Cardiac fibroblast (primary cell): Measurements from ENCODE around the gene SNRNP27.

Experiments
- DNase-seq, 2 donors: peaks; one replicate each; pipeline versions ENCODE4 v3.0.0 to v3.0.0-alpha.2; 2010; ENCODE audit warnings: low read depth in 2 of 2
- H3K4me3 ChIP-seq, 2 donors: replicated peaks in 1 of 2; 1 replicate in 1 of 2; 2 replicates in 1 of 2; pipeline ENCODE4 v1.5.1; 2011; ENCODE audit warnings: low read depth in 2 of 2, low read length in 2 of 2, mild to moderate bottlenecking in 2 of 2, moderate library complexity in 1 of 2
- TF ChIP-seq, protein P1 (sequence below): IDR thresholded peaks from one replicate; pipeline ENCODE4 v1.5.1; 2011; ENCODE audit warnings: low read depth, mild to moderate bottlenecking, low read length, inconsistent platforms

SNRNP27 gene

DNA sequence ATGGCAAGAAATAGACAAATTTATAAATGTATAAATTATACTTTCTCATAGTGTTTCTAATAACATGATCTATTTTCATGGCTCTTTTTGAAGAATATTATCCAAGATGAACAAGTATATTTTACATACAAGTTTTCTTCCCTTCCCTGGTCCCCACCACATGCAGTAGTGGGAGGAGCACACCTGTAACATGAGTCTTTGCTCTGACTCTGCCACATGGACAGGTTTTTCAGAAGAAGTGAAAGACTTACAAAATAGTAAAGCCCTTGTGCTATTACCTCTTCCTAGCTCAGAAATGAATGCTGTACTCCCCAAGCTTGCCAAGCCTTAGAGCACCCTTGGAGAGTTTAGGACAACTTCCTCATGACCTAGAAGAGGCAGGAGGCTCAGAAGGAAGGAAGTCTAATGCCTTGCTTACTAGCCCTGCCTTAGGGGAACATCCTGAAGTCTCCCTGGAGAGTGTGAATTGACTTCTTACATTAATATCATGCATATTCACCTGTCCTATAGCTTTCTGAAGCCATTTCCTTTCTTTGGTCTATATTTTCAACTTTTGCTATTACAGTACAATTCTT lies 39.6 kb downstream of the SNRNP27 start:
- DNase-seq = peak in 1 of 2 donors; percentile 24
- no peak overlapping the region for H3K4me3 ChIP-seq
- TF ChIP-seq, protein P1, sequence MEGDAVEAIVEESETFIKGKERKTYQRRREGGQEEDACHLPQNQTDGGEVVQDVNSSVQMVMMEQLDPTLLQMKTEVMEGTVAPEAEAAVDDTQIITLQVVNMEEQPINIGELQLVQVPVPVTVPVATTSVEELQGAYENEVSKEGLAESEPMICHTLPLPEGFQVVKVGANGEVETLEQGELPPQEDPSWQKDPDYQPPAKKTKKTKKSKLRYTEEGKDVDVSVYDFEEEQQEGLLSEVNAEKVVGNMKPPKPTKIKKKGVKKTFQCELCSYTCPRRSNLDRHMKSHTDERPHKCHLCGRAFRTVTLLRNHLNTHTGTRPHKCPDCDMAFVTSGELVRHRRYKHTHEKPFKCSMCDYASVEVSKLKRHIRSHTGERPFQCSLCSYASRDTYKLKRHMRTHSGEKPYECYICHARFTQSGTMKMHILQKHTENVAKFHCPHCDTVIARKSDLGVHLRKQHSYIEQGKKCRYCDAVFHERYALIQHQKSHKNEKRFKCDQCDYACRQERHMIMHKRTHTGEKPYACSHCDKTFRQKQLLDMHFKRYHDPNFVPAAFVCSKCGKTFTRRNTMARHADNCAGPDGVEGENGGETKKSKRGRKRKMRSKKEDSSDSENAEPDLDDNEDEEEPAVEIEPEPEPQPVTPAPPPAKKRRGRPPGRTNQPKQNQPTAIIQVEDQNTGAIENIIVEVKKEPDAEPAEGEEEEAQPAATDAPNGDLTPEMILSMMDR = no peak

DNA sequence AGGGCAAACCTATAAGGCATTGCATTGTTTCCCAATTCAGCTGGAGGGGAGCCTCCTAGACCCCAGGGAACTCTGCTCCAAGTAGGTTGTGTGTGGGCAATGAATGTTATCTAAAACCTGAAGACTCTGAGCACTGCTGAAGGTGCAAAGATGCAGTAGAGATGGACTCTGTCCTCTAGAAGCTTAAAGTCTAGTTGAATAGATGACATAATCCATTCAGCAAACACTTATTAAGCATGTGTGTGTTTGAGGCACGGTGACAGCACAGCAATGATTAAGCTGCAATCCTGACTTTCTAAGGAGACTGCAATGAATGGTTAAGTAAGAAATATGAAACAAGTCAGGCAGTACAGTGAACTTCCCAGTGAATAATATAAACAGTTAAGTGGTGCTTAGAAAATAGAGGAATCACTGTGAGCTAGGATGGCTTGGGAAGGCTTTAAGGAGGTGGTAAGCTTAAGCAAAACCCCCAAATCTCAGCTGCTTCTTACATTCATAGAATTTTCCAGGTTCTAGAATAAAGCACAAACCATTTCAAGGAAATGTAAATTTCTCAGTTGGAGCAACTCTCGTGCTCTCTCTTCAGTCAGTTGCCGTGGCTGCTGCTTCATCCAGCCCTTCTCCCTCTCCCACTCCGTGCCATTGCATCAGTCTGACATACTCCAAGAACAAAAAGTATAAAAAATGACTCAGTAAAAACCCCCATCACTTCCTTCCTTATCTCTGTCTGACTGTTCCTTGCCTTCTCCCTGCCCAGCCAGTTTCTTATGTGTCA lies 40.3 kb downstream of the SNRNP27 start:
- TF ChIP-seq, protein P1 = no peak
- peak overlapping the region in 1 of 2 donors; percentile 8 for H3K4me3 ChIP-seq
- peak; percentile 90 to 96 for DNase-seq

DNA sequence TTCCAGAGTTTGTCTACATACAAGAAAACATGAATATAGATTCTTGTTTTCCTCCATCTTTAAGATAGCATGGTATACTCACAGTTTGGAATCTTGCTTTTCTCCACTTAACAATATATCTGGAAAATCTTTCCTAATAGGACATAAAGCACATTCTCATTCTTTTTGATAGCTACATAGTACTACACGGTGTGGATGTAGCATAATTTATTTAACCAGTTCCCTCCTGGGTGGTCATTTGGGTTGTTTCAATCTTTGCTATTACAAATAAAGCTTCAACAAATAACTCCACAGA lies 40.8 kb downstream of the SNRNP27 start:
- TF ChIP-seq, protein P1 = no peak
- no peak overlapping the region for H3K4me3 ChIP-seq
- no peak for DNase-seq

DNA sequence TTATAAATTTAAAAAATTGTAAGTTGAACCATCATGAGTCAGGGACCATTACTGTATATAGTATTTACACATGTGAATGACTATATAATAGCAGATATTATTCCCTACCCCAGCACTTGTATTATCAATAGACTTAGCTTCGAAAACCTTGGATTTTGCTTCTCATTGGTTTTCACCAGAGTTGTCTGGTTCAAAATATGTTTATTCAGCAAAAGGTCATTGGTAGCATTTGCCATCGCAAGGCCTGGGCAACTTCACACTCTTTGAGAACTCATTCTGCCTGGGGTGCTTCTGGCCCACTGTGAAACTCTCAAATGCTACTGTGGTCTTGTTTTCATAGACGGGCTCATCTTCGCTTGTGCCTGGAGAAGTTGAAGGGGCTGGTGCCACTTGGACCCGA lies 41.3 kb downstream of the SNRNP27 start:
- no peak for DNase-seq
- TF ChIP-seq, protein P1 = no peak
- no peak overlapping the region for H3K4me3 ChIP-seq

DNA sequence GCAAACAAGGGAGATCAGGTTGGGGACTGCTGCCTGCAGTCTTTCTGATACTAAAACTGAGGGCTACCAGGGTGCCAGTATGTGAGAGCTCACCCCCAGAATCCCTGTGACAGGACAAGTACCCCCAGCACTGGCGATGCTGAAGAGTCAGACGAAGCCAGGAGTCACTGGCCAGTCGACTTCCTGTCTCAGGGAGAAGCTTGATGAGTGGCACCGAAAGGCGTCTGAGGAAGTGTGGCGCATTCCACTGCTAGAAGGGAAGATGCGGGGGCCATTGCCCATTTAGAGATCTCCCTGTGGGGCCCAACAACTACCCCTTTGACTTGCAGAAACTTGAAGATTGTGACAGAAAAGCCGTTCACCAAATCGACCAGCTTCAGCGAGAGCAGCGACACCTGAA lies 43.1 kb downstream of the SNRNP27 start:
- TF ChIP-seq, protein P1 = no peak
- DNase-seq = peak in 1 of 2 donors; percentile 48

DNA sequence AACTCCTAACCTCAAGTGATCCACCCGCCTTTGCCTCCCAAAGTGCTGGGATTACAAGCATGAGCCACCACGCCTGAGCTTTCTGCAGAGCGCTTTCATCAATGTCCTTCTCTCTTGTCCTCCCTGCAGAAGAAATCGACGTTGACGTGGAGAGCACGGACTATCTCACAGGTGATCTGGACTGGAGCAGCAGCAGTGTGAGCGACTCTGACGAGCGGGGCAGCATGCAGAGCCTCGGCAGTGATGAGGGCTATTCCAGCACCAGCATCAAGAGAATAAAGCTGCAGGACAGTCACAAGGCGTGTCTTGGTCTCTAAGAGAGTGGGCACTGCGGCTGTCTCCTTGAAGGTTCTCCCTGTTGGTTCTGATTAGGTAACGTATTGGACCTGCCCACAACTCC lies 44.2 kb downstream of the SNRNP27 start:
- DNase-seq = no peak
- no peak overlapping the region for H3K4me3 ChIP-seq
- TF ChIP-seq, protein P1 = no peak

More for the DNA sequence above, 43.1 kb downstream of the SNRNP27 start:
- no peak overlapping the region for H3K4me3 ChIP-seq
